Measurements from ENCODE around the gene TRAF2. TPM values are rescaled to one million over a fixed set of nuclear protein-coding genes. Genes with fewer than 3 reads are reported as not detected.
"Not testable (repeated sequence)": the region's sequence is repeated elsewhere in the genome, so short reads cannot be mapped to it uniquely, and the experiment has no call there.

TRAF2 gene
- polyA plus RNA-seq, 6 donors from 2014 or later = 13.2 to 29.9 (median 18.4) TPM

- Mint-ChIP-seq H3K4me3 (peak overlapping the region in 7 of 8 donors; percentile 49 to 90 (median 77)), H3K9me3 (peaks cover 0 to 3% (median 0%) of the 10 kb centered on the region in 7 donors), H3K27ac (peak overlapping the region in 1 of 6 donors; percentile 54), H3K4me1 (peaks cover 7 to 24% (median 14%) of the 10 kb centered on the region in 3 donors), H3K27me3 (no peaks in the 10 kb centered on the region), H3K36me3 (no peaks in the 10 kb centered on the region)
- DNase-seq (no peak), ATAC-seq (ENCODE audit: low read depth in 2 of 2) (no peak)
Observed at GRCh38 chr9:136867480-136867879, 18.8 kb upstream of the TRAF2 start.

GRCh38 chr9:136867917-136868316, 18.4 kb upstream of the TRAF2 start:
- DNase-seq (no peak), ATAC-seq (ENCODE audit: low read depth in 2 of 2) (no peak)
- H3K27ac Mint-ChIP-seq = no peak overlapping the region
- H3K27me3 Mint-ChIP-seq = no peaks in the 10 kb centered on the region
- no peaks in the 10 kb centered on the region for H3K36me3 Mint-ChIP-seq
- H3K9me3 Mint-ChIP-seq = peaks cover 0 to 5% (median 0%) of the 10 kb centered on the region in 7 donors
- peaks cover 7 to 24% (median 14%) of the 10 kb centered on the region in 3 donors for H3K4me1 Mint-ChIP-seq
- peak overlapping the region in 7 of 8 donors; percentile 49 to 90 (median 77) for H3K4me3 Mint-ChIP-seq

- no peaks in the 10 kb centered on the region for H3K27me3 Mint-ChIP-seq
- no peak for ATAC-seq (ENCODE audit: low read depth in 2 of 2)
- peaks cover 7 to 22% (median 12%) of the 10 kb centered on the region in 3 donors for H3K4me1 Mint-ChIP-seq
- peak overlapping the region in 3 of 6 donors; percentile 53 to 81 (median 75) for H3K27ac Mint-ChIP-seq
- peaks cover 0 to 5% (median 0%) of the 10 kb centered on the region in 7 donors for H3K9me3 Mint-ChIP-seq
- DNase-seq = no peak
- H3K36me3 Mint-ChIP-seq = no peaks in the 10 kb centered on the region
- H3K4me3 Mint-ChIP-seq = peak overlapping the region in 7 of 8 donors; percentile 3 to 90 (median 66)
Observed at GRCh38 chr9:136868644-136869043, 17.7 kb upstream of the TRAF2 start.

- not testable (repeated sequence) for H3K36me3 Mint-ChIP-seq; DNase-seq; H3K27ac Mint-ChIP-seq; ATAC-seq (ENCODE audit: low read depth in 2 of 2); H3K9me3 Mint-ChIP-seq; H3K27me3 Mint-ChIP-seq
- Mint-ChIP-seq H3K4me1 (peaks cover 7 to 15% (median 8%) of the 10 kb centered on the region in 3 donors), H3K4me3 (peak overlapping the region in 1 of 8 donors; percentile 44)
Observed at GRCh38 chr9:136869611-136870010, 16.7 kb upstream of the TRAF2 start.

- Mint-ChIP-seq H3K27me3 (no peaks in the 10 kb centered on the region), H3K9me3 (peaks cover 0 to 5% (median 0%) of the 10 kb centered on the region in 7 donors), H3K4me3 (no peak overlapping the region), H3K4me1 (peaks cover 0 to 3% (median 0%) of the 10 kb centered on the region in 3 donors), H3K27ac (peak overlapping the region in 1 of 6 donors; percentile 52), H3K36me3 (no peaks in the 10 kb centered on the region)
- DNase-seq (no peak), ATAC-seq (ENCODE audit: low read depth in 2 of 2) (no peak)
Observed at GRCh38 chr9:136875155-136875554, 11.2 kb upstream of the TRAF2 start.

GRCh38 chr9:136876476-136876875, 9.8 kb upstream of the TRAF2 start:
- H3K4me1 Mint-ChIP-seq = peaks cover 0 to 5% (median 2%) of the 10 kb centered on the region in 3 donors

GRCh38 chr9:136880651-136881050, 5.7 kb upstream of the TRAF2 start:
- peak overlapping the region in 2 of 6 donors; percentile 48 to 73 for H3K27ac Mint-ChIP-seq
- peaks cover 9 to 28% (median 15%) of the 10 kb centered on the region in 3 donors for H3K4me1 Mint-ChIP-seq
- H3K36me3 Mint-ChIP-seq = no peaks in the 10 kb centered on the region
- H3K4me3 Mint-ChIP-seq = peak overlapping the region in 2 of 8 donors; percentile 12 to 39
- H3K27me3 Mint-ChIP-seq = no peaks in the 10 kb centered on the region
- H3K9me3 Mint-ChIP-seq = no peaks in the 10 kb centered on the region
- DNase-seq = no peak
- no peak for ATAC-seq (ENCODE audit: low read depth in 2 of 2)

More at GRCh38 chr9:136876476-136876875, 9.8 kb upstream of the TRAF2 start:
- Mint-ChIP-seq H3K36me3 (no peaks in the 10 kb centered on the region), H3K9me3 (peaks cover 0 to 5% (median 0%) of the 10 kb centered on the region in 7 donors), H3K27me3 (no peaks in the 10 kb centered on the region), H3K4me3 (peak overlapping the region in 2 of 8 donors; percentile 38 to 63), H3K27ac (peak overlapping the region in 1 of 6 donors; percentile 61)
- no peak for ATAC-seq (ENCODE audit: low read depth in 2 of 2)
- DNase-seq = no peak

GRCh38 chr9:136881691-136882108, 4.6 kb upstream of the TRAF2 start:
- H3K4me3 Mint-ChIP-seq = peak overlapping the region in 7 of 8 donors; percentile 35 to 80 (median 75)
- no peak for ATAC-seq (ENCODE audit: low read depth in 2 of 2)
- no peaks in the 10 kb centered on the region for H3K9me3 Mint-ChIP-seq
- H3K27me3 Mint-ChIP-seq = no peaks in the 10 kb centered on the region
- peaks cover 9 to 28% (median 15%) of the 10 kb centered on the region in 3 donors for H3K4me1 Mint-ChIP-seq
- no peak for DNase-seq
- H3K27ac Mint-ChIP-seq = peak overlapping the region in 1 of 6 donors; percentile 83
- H3K36me3 Mint-ChIP-seq = no peaks in the 10 kb centered on the region

GRCh38 chr9:136882109-136882946, 4.0 kb upstream of the TRAF2 start:
- Mint-ChIP-seq H3K4me1 (peaks cover 14 to 32% (median 20%) of the 10 kb centered on the region in 3 donors), H3K27ac (peak overlapping the region in 5 of 6 donors; percentile 57 to 87 (median 70)), H3K9me3 (no peaks in the 10 kb centered on the region), H3K36me3 (no peaks in the 10 kb centered on the region), H3K4me3 (peak overlapping the region; percentile 35 to 80 (median 74)), H3K27me3 (no peaks in the 10 kb centered on the region)
- ATAC-seq (ENCODE audit: low read depth in 2 of 2) (peak; percentile 24 to 37), DNase-seq (peak; percentile 52)

GRCh38 chr9:136882947-136883283, 3.4 kb upstream of the TRAF2 start:
- not testable (repeated sequence) for H3K36me3 Mint-ChIP-seq; DNase-seq; H3K9me3 Mint-ChIP-seq; H3K27me3 Mint-ChIP-seq; ATAC-seq (ENCODE audit: low read depth in 2 of 2)
- peak overlapping the region; percentile 15 to 80 (median 74) for H3K4me3 Mint-ChIP-seq
- H3K4me1 Mint-ChIP-seq = peaks cover 18 to 36% (median 21%) of the 10 kb centered on the region in 3 donors
- H3K27ac Mint-ChIP-seq = peak overlapping the region in 5 of 6 donors; percentile 57 to 87 (median 70)

GRCh38 chr9:136883670-136884069, 2.6 kb upstream of the TRAF2 start:
- not testable (repeated sequence) for H3K9me3 Mint-ChIP-seq; H3K27me3 Mint-ChIP-seq; DNase-seq; H3K36me3 Mint-ChIP-seq; ATAC-seq (ENCODE audit: low read depth in 2 of 2)
- peaks cover 20 to 42% (median 29%) of the 10 kb centered on the region in 3 donors for H3K4me1 Mint-ChIP-seq
- peak overlapping the region in 1 of 6 donors; percentile 54 for H3K27ac Mint-ChIP-seq
- H3K4me3 Mint-ChIP-seq = peak overlapping the region in 5 of 8 donors; percentile 29 to 78 (median 69)

- Mint-ChIP-seq H3K27me3 (no peaks in the 10 kb centered on the region), H3K27ac (peak overlapping the region; percentile 64 to 93 (median 86)), H3K9me3 (no peaks in the 10 kb centered on the region), H3K4me3 (peak overlapping the region; percentile 80 to 91 (median 88)), H3K36me3 (no peaks in the 10 kb centered on the region), H3K4me1 (peaks cover 17 to 47% (median 22%) of the 10 kb centered on the region in 3 donors)
- DNase-seq (peak; percentile 37), ATAC-seq (ENCODE audit: low read depth in 2 of 2) (peak; percentile 52 to 54)
Observed at GRCh38 chr9:136886610-136887597, 588 bp downstream of the TRAF2 start.

- no peak for DNase-seq
- ATAC-seq (ENCODE audit: low read depth in 2 of 2) = no peak
- H3K9me3 Mint-ChIP-seq = no peaks in the 10 kb centered on the region
- H3K36me3 Mint-ChIP-seq = no peaks in the 10 kb centered on the region
- H3K27me3 Mint-ChIP-seq = no peaks in the 10 kb centered on the region
- peak overlapping the region in 1 of 8 donors; percentile 88 for H3K4me3 Mint-ChIP-seq
- H3K27ac Mint-ChIP-seq = no peak overlapping the region
- H3K4me1 Mint-ChIP-seq = peaks cover 14 to 42% (median 22%) of the 10 kb centered on the region in 3 donors
Observed at GRCh38 chr9:136888454-136888853, 2.1 kb downstream of the TRAF2 start.

Measured in naive B cell (primary cell).